HG03469 (cell line): ENCODE measurements around the gene COL26A1.
"Not testable (repeated sequence)": the region's sequence is repeated elsewhere in the genome, so short reads cannot be mapped to it uniquely, and the experiment has no call there.

Experiments
- ATAC-seq: cut with Tn5 transposase; IDR thresholded peaks from one replicate; pipeline ENCODE4 v1.9.1; 2021; ENCODE audit warnings: mild to moderate bottlenecking, moderate library complexity, moderate number of reproducible peaks; ENCODE audit not compliant: unreplicated experiment

Gene COL26A1

DNA sequence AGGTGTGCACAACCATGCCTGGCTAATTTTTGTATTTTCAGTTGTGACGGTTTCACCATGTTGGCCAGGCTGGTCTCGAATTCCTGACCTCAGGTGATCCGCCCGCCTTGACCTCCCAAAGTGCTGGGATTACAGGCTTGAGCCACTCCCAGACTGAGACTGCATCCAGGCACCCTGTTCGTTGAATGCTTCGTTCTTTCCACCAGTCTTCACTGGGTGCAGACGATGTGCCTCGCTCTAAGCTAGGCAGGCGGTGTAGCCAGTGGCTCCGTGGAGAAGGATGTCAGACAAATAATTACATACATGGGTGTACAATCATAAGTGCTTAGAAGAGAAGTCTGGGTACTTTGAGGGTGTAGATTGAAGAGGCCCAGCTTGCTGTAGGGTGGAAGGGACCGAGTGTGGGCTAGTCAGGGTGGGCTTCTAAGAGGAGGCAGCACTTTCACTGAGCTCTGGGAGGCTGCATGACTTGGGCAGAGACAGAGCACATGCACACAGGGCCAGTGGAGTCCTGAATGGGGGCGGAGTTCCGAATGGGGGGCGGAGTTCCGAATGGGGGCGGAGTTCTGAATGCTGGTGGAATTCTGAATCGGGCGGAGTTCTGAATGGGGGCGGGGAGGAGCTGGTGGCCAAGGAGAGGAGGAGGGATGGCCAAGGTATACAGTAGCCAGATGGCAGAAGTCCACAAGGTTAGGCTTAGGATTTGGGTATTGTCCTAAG is 74.3 kb downstream of the COL26A1 start:
- ATAC-seq, result no peak

DNA sequence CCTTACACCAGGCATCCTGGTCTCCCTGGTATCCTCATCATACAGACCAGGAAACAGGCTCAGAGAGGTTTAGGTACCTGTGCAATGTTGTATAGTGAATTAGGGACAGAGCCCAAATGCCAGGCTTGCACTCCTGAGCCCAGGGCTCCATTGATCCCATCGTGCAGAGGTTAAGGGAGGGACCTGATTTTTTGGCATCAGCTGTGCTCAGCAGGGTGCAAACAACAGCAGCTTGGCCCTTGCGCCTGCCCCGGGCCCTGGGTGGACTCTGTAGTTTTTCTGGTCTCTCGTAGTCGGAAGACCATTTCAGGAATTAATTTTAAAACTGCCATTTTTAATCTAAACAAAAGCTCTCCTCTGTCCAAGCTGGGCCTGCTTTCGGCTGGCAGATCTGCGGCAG is 79.2 kb downstream of the COL26A1 start:
- no peak for ATAC-seq

DNA sequence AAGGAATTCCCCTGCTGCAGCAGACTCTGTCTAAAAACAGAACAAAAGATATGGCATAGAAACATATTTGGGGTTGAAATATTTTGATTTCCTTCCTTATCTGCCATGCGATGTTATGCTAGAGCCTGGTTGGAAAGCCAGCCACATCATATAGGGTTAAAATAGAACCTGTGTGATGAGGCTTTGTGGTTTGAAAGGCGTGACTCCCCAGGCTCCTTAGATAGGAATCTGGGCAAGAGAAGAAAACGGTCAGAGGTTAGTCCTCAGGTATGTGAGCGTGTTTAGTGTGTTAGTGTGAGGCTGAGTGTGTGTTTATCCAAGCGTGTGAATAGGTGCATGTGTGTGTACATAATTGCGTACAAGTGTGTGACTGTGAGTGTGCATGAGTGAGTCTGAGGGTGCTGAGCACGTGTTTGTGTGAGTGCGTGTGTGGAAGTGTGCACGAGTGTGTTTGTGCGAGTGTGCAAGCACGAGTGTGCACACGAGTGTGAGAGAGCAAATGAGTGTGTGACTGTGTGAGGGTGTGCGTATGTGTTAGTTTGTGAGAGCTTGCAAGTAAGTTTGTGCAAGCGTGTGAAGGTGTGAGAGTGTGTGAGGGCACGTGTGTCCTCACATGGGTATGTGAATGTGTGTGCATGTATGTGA is 79.9 kb downstream of the COL26A1 start:
- no peak for ATAC-seq

GRCh38 chr7:101450064-101450463 is 87.4 kb downstream of the COL26A1 start:
- ATAC-seq, result no peak

DNA sequence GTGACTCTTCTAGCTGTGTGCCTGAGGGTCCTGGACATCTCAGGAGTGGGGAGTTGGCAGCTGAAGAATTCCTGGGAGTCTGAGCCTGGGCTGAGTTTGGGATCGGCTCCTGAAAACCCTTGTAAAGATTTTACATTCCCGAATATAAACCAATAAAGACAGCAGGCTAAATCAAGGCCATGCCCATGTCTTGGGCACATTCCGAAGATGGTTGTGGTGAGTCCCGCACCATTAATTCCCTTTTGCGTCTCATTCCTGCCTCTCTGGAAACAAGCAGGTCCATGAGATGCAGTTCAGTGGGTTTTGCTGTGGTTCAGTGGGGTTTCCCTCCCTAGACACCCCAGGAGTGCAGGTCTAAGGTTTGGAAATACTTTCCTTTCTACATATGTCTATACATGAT is 90.9 kb downstream of the COL26A1 start:
- no peak for ATAC-seq

- ATAC-seq, result no peak
Measured at GRCh38 chr7:101457001-101457750, 94.5 kb downstream of the COL26A1 start.

DNA sequence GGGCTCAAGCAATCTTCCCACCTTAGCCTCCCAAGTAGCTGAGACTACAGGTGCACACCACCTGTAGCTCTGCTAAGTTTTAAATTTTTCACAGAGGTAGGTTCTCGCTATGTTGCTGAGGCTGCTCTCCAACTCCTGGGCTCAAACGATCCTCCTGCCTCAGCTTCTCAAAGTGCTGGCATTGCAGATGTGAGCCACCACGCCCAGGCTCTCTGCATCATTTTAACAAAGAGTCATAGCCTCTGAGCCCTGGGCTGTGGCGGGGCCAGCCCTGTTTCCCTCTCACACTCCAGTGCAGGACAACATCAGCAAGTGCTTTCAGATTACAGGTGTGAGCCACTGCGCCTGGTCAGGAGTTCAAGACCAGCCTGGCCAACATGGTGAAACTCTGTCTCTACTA is 102.5 kb downstream of the COL26A1 start:
- ATAC-seq, result no peak

DNA sequence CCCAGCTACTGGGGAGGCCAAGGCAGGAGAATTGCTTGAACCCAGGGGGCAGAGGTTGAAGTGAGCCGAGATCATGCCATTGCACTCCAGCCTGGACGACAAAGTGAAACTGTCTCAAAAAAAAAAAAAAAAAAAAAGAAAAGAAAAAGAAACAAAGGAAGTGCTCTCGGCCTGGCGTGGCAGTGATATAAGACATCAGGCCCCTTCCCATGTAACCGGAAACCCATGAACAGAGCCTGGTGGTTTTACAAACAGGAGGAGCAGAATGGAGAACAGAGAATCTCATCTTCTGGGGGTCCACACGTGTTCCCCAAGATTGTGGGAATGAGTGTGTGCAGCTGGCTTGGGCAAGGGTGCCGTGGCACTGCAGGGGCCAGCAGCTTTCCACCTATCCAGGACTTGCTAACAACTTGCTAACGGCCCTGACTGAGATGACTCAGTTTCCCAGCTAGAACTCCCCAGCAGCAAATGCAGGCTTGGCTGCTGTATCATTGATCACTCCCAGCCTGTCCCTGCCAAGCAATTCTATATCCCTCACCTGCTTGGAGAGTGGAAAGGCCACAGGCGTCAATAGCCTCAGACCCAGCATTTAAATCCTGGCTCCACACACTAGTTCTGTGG is 103.0 kb downstream of the COL26A1 start:
- no peak for ATAC-seq

GRCh38 chr7:101466871-101467270 is 104.2 kb downstream of the COL26A1 start:
- ATAC-seq, result no peak

DNA sequence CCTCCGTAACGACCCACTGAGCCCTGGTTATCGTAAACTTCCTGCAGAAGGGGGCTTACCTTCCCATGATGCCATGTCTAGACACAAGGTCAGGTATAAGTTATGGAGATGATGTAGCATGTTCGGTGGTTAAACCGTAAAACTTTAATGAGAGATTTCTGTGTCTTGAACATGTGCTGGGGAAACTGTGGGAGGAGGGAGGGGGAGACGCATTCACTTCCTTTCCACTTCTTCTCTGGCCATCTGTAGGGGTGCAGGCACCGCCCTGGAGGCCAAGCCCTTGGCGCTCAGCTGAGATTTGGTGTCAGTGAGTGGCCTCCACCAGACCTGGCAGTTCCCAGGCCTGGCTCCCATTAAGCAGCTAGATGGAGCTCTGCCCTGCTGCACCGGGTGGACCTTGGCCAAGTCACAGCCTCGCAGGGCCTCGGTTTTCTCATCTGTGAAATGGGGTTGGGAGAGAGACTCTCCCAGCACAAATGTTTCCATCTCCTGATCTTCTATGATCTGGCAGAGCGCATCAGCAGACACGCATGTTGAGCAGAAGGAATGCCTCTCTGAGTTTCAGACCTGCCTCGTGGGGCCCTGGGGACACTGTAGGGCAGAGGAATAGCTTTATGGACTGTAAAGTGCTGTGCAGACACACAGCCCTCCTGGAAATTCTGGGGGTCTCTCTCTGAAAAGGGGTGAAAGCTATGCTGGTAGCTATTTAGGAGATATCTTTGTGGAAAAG is 106.0 kb downstream of the COL26A1 start:
- ATAC-seq, result no peak

DNA sequence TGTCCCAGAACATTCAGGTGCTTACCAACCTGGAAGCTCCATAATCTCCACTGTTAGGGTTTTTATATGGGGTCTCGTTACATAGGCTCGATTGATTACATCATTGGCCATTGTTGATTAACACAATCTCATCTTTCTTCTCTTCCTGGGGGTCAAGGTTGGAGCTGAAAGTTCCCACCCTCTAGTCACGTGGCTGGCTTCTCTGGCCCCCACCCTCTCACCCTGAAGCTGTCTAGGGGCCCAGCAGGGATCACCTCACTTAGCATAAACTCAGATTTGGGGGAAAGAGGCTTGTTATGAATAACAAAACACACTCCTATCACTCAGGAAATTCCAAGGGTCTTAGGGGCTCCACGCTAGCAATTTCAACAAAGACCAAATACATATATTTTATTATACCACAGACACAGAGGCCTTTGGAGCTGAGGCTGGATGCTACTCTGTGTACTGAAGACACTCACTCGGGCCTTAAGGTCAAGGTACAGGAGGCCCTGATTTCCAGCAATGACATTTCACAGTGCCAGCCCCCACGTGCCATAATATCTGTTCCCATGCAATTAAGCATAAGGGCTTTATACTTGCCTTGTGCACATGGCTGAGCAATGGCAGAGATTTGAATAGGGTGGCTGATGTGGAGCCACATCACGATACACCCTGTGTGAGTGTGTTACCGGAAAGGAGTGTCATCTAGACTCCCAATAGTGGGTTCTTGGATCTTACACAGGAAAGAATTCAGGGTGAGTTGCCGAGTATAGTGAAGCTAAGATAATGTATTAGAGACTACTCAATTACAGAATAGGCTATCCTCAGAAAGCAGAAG is 108.2 kb downstream of the COL26A1 start:
- ATAC-seq, result no peak

- no peak for ATAC-seq
Measured at GRCh38 chr7:101474178-101474577, 111.5 kb downstream of the COL26A1 start.

- ATAC-seq, result not testable (repeated sequence)
Measured at GRCh38 chr7:101475691-101476090, 113.0 kb downstream of the COL26A1 start.

DNA sequence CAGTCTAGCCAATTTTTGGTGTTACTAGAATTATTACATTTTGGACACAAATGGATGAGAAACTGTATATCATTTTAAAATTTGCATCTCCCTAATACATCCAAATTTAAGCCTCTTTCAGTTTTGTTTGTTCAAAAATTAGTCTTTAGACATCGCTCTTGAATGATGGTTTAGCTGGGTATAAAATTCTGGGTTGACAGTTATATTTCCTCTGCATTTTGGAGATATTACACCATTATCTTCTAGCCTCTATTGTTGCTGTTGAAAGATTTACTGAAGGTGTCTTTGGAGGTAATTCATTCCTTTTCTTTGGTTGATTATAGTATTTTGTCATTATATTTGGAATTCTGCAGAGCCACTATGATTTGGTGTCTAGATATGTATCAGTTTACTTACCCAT is 116.5 kb downstream of the COL26A1 start:
- ATAC-seq, result no peak

DNA sequence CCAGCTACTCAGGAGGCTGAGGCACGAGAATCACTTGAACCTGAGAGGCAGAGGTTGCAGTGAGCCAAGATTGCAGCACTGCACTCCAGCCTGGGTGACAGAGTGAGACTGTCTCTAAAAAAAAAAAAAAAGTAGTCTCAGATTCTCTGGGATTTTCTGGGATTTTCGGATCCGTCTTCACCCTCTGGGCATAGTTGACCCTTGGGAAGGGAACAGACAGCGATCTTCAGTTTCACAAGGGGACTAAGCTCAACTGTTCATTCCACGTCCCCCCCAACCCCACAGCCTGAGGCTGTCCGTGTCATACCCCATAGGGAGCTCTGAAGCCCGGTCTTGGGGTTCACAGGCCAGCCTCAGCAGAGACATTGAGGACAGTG is 123.4 kb downstream of the COL26A1 start:
- not testable (repeated sequence) for ATAC-seq

DNA sequence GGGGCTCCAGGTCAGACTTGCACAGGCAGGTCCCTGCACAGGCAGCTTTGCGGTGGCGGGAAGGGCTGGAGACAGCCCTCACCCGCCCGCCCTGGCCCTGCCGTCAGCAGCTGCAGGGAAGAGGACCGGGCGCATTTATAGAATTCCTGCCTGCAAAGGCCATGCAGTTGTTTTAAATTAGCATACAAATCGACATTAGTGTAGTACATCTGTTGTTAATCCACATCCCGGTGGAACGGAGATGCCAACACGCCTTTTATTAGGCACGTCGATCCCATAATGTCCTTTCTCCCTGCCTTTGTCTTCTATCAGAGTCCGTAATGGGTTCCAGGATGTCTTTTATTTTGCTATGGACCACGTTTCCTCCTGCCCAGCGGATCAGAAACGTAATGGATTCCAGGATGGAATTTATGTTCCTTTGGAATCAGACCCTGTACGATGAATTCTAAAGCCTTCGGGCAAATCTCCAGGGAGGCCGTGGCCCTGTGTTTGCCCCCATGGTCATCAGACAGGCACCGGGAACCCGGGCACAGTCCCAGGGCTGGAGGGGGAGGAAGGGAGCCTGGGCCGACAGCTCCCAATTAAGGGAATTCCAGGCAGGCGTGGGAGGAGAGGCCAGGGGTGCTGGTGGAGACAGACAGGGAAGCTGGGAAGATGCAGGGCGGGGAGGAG is 123.9 kb downstream of the COL26A1 start:
- ATAC-seq, result no peak

DNA sequence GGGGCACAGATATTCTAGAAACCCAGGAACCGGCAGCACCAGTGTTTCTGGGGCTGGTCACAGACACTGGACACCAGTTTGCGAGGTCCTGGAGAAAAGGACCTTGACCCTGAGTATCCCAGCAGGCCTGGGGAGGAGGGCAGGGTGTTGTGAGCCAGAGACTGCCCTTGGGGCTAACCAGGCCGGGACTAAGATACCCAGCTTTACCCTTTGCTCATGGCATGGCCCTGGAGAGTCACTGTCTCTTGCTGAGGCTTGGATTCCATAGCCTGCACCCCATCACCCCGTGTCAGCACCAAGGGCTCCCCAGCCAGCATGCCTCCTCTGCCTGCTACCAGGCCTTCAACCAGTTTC is 124.4 kb downstream of the COL26A1 start:
- ATAC-seq, result no peak

DNA sequence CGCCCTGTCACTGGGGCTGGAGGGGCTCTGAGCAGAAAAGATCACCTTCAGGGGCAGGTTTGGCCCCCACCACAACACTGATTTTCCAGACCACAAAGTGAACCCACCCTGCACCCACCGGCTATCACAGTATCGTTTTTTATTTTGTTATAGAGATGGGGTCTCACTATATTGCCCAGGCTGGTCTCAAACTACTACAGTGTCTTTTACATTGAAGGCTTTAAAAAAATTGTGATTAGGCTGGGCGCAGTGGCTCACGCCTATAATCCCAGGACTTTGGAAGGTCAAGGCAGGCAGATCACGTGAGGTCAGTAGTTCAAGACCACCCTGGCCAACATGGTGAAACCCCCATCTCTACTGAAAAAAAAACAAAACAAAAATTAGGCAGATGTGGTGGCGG is 125.1 kb downstream of the COL26A1 start:
- ATAC-seq, result no peak

GRCh38 chr7:101488826-101489572 is 126.3 kb downstream of the COL26A1 start:
- no peak for ATAC-seq
